Mammary epithelial cell (primary cell): ENCODE data around the gene MTURN.

Source experiments
- EZH2 ChIP-seq: IDR thresholded peaks from 2 replicates; pipeline ENCODE4 v1.6.1; 2012; ENCODE audit warnings: low read length, inconsistent platforms, borderline replicate concordance
- TF ChIP-seq, protein P1 (sequence below), 2 donors: IDR thresholded peaks in 1 of 2; conservative IDR thresholded peaks in 1 of 2; 2 replicates each; pipeline ENCODE4 v1.5.1; 2011 to 2012; ENCODE audit warnings: inconsistent platforms in 2 of 2, low read length in 2 of 2, mild to moderate bottlenecking in 2 of 2, control low read depth in 1 of 2, low read depth in 1 of 2; ENCODE audit not compliant: insufficient read depth in 1 of 2; ENCODE audit errors: extremely low read depth in 1 of 2

DNA sequence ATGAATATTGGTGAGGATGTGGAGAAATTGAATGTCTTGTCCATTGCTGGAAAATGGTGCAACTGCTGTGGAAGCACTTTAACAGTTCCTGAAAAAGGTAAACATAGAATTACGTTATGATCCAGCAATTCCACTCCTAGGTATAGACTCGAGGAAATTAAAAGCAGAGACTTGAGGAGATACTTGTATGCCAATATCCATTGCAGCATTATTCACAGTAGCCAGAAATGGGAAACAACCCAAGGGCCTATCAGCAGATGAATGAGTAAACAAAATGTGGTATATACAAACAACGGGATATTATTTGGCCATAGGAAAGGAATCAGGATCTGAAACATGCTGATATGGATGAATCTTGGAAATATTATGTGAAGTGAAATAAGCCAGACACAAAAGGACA, 32.5 kb upstream of the MTURN start:
- TF ChIP-seq, protein P1, sequence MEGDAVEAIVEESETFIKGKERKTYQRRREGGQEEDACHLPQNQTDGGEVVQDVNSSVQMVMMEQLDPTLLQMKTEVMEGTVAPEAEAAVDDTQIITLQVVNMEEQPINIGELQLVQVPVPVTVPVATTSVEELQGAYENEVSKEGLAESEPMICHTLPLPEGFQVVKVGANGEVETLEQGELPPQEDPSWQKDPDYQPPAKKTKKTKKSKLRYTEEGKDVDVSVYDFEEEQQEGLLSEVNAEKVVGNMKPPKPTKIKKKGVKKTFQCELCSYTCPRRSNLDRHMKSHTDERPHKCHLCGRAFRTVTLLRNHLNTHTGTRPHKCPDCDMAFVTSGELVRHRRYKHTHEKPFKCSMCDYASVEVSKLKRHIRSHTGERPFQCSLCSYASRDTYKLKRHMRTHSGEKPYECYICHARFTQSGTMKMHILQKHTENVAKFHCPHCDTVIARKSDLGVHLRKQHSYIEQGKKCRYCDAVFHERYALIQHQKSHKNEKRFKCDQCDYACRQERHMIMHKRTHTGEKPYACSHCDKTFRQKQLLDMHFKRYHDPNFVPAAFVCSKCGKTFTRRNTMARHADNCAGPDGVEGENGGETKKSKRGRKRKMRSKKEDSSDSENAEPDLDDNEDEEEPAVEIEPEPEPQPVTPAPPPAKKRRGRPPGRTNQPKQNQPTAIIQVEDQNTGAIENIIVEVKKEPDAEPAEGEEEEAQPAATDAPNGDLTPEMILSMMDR (conservative IDR thresholded peaks at IDR 0.05 in 1 of 2, IDR thresholded peaks at IDR 0.05 in 1 of 2; ENCODE audit: extremely low read depth in 1 of 2, insufficient read depth in 1 of 2, low read depth in 1 of 2, low read length in 2 of 2) = no peak
- TF ChIP-seq EZH2 = no peak
